IMR-90 (cell line): ENCODE measurements around the gene CAPN9.

Experiments used
- NFE2L2 ChIP-seq: fragments of 150-350 bp; IDR thresholded peaks from 2 replicates; pipeline ENCODE4 v1.6.1; 2016; ENCODE audit warnings: low read depth, mild to moderate bottlenecking, low read length
- POLR2A ChIP-seq: IDR thresholded peaks from 2 replicates; pipeline ENCODE4 v1.6.1; 2012; ENCODE audit warnings: mild to moderate bottlenecking, low read depth, low read length
- TF ChIP-seq, protein P1 (sequence below): conservative IDR thresholded peaks from 2 replicates; pipeline ENCODE4 v1.5.1; 2012; ENCODE audit warnings: mild to moderate bottlenecking, low read depth, low read length, improper control_type of control experiment

- TF ChIP-seq, protein P1, sequence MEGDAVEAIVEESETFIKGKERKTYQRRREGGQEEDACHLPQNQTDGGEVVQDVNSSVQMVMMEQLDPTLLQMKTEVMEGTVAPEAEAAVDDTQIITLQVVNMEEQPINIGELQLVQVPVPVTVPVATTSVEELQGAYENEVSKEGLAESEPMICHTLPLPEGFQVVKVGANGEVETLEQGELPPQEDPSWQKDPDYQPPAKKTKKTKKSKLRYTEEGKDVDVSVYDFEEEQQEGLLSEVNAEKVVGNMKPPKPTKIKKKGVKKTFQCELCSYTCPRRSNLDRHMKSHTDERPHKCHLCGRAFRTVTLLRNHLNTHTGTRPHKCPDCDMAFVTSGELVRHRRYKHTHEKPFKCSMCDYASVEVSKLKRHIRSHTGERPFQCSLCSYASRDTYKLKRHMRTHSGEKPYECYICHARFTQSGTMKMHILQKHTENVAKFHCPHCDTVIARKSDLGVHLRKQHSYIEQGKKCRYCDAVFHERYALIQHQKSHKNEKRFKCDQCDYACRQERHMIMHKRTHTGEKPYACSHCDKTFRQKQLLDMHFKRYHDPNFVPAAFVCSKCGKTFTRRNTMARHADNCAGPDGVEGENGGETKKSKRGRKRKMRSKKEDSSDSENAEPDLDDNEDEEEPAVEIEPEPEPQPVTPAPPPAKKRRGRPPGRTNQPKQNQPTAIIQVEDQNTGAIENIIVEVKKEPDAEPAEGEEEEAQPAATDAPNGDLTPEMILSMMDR = no peak
- TF ChIP-seq POLR2A (no peak), NFE2L2 (no peak)
Measured at GRCh38 chr1:230814949-230815692, 67.9 kb downstream of the CAPN9 start.
